ENCODE results near the gene PDE10A. TPM values are rescaled to one million over a fixed set of nuclear protein-coding genes. Genes with fewer than 3 reads are reported as not detected.

The PDE10A gene
- total and polyA plus RNA-seq, 12 donors, result 6.8 to 20.4 (median 14.2) TPM

GRCh38 chr6:165488624-165489295 is 174.3 kb downstream of the PDE10A start:
- TF ChIP-seq CTCF (IDR thresholded peaks at IDR 0.05), result no peak
- peak in 2 of 8 donors; percentile 9 to 44 for ATAC-seq
- H3K4me1 ChIP-seq, result peaks cover 0 to 26% (median 9%) of the 10 kb centered on the region in 9 donors
- 83 to 85% methylated on average over 9 of the region's 9 CpGs for WGBS, 2 donors
- H3K36me3 ChIP-seq, result no peaks in the 10 kb centered on the region
- DNase-seq, result no peak
- intact Hi-C loops (cut with DNase I), result no loop called here
- no peak overlapping the region for H3K27ac ChIP-seq
- H3K4me3 ChIP-seq, result no peak overlapping the region
- no peaks in the 10 kb centered on the region for H3K27me3 ChIP-seq
- H3K9me3 ChIP-seq, result peaks cover 0 to 19% (median 0%) of the 10 kb centered on the region in 11 donors

- no peaks in the 10 kb centered on the region for H3K27me3 ChIP-seq
- H3K36me3 ChIP-seq, result no peaks in the 10 kb centered on the region
- DNase-seq (no peak), ATAC-seq (no peak)
- H3K4me1 ChIP-seq, result peaks cover 0 to 26% (median 11%) of the 10 kb centered on the region in 9 donors
- intact Hi-C loops (cut with DNase I), result no loop called here
- H3K27ac ChIP-seq, result no peak overlapping the region
- peaks cover 0 to 14% (median 0%) of the 10 kb centered on the region in 11 donors for H3K9me3 ChIP-seq
- H3K4me3 ChIP-seq, result no peak overlapping the region
- TF ChIP-seq CTCF (IDR thresholded peaks at IDR 0.05), result no peak
Observed at GRCh38 chr6:165487950-165488349, 175.1 kb downstream of the PDE10A start.

GRCh38 chr6:165487347-165487746 is 175.7 kb downstream of the PDE10A start:
- ATAC-seq, result peak in 1 of 8 donors; percentile 45
- no peak overlapping the region for H3K4me3 ChIP-seq
- no peak overlapping the region for H3K27ac ChIP-seq
- WGBS, 2 donors, result 81% methylated on average over 4 of the region's 4 CpGs
- no peaks in the 10 kb centered on the region for H3K36me3 ChIP-seq
- H3K27me3 ChIP-seq, result no peaks in the 10 kb centered on the region
- no peak for DNase-seq
- peaks cover 0 to 14% (median 0%) of the 10 kb centered on the region in 11 donors for H3K9me3 ChIP-seq
- peaks cover 0 to 26% (median 11%) of the 10 kb centered on the region in 9 donors for H3K4me1 ChIP-seq
- intact Hi-C loops (cut with DNase I), result no loop called here
- no peak for TF ChIP-seq CTCF (IDR thresholded peaks at IDR 0.05)

- Histone ChIP-seq H3K9me3 (peaks cover 0 to 14% (median 0%) of the 10 kb centered on the region in 11 donors), H3K27ac (no peak overlapping the region), H3K36me3 (peaks cover 0 to 4% (median 0%) of the 10 kb centered on the region in 9 donors), H3K4me3 (no peak overlapping the region), H3K27me3 (no peaks in the 10 kb centered on the region), H3K4me1 (peaks cover 0 to 26% (median 11%) of the 10 kb centered on the region in 9 donors)
- 58 to 65% methylated on average over 22 of the region's 22 CpGs for WGBS, 2 donors
- ATAC-seq (peak in 2 of 8 donors; percentile 41 to 51), DNase-seq (no peak)
- no peak for TF ChIP-seq CTCF (IDR thresholded peaks at IDR 0.05)
- intact Hi-C loops (cut with DNase I), result no loop called here
Observed at GRCh38 chr6:165486183-165487137, 176.6 kb downstream of the PDE10A start.
